ENCODE measurements around the gene TBX2.

Gene TBX2

DNA sequence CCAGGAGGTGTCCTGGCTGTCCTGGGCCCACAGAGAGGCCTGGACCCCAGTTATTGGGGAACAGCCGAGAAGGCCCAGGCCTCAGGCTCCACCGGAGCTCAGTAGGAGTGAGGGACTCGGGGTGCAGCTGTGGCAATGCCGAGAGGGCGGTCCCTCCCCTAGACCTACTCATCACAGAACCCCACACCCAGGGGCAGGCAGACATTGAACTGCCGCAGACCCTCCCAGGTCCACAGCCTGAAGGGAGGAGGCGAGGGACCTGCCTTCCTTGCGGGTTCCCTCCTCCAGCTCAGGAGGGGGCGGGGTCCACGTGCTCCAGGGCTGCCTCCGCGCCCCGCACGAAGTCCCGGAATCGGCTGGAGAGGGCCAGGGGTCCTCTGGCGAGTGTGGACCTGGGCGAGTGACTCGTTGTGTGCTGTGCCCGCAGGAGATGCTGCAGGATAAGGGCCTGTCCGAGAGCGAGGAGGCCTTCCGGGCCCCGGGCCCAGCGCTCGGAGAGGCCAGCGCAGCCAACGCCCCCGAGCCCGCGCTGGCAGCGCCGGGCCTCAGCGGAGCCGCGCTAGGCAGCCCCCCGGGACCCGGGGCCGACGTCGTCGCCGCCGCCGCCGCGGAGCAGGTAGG, 56.5 kb downstream of the TBX2 start:
- Histone ChIP-seq H4K20me1 (ENCODE audit: insufficient read depth, low read length, poor library complexity, severe bottlenecking) (no peaks in the 10 kb centered on the region), H3K27me3 (ENCODE audit: insufficient read depth, low read length, poor library complexity, severe bottlenecking) (no peaks in the 10 kb centered on the region), H3K4me1 (ENCODE audit: insufficient read depth, low read length, poor library complexity, severe bottlenecking) (peaks cover 14% of the 10 kb centered on the region)

DNA sequence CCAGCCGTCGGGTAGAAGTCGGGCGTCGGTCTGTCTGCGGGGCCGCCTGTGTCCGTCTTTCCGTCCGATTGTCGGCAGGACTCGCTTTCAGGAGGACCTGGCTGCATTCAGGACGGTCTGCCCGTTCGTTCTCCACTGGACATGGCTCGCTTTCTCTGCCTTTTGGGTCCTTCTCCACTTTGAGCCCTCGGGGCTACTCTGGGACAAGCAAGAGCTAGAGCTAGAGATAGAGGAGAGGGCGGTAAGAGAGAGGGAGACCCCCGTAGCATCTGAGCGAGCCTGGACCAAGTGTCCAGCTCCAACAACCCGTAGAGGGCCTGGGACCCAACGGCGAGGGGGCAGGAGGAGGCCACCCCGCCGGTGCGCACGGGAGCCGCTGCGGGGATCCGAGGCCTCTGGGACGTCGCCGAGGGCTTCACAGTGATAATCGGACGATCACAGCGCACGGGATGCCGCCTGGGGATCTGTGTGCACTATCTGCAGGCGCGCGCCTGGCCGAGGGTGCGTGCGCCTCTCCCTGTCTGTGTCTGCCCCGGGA, 57.1 kb downstream of the TBX2 start:
- H3K27me3 ChIP-seq (ENCODE audit: insufficient read depth, low read length, poor library complexity, severe bottlenecking): no peaks in the 10 kb centered on the region
- no peaks in the 10 kb centered on the region for H3K9me2 ChIP-seq (replicated peaks; ENCODE audit: low read depth, low read length)
- no peaks in the 10 kb centered on the region for H3K36me3 ChIP-seq (ENCODE audit: insufficient read depth, low read length)
- no peaks in the 10 kb centered on the region for H4K20me1 ChIP-seq (ENCODE audit: insufficient read depth, low read length, poor library complexity, severe bottlenecking)
- TF ChIP-seq EZH2phosphoT487 (IDR thresholded peaks at IDR 0.05; ENCODE audit: borderline replicate concordance): no peak
- TF ChIP-seq, protein P1, sequence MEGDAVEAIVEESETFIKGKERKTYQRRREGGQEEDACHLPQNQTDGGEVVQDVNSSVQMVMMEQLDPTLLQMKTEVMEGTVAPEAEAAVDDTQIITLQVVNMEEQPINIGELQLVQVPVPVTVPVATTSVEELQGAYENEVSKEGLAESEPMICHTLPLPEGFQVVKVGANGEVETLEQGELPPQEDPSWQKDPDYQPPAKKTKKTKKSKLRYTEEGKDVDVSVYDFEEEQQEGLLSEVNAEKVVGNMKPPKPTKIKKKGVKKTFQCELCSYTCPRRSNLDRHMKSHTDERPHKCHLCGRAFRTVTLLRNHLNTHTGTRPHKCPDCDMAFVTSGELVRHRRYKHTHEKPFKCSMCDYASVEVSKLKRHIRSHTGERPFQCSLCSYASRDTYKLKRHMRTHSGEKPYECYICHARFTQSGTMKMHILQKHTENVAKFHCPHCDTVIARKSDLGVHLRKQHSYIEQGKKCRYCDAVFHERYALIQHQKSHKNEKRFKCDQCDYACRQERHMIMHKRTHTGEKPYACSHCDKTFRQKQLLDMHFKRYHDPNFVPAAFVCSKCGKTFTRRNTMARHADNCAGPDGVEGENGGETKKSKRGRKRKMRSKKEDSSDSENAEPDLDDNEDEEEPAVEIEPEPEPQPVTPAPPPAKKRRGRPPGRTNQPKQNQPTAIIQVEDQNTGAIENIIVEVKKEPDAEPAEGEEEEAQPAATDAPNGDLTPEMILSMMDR (conservative IDR thresholded peaks at IDR 0.05; ENCODE audit: low read length): no peak
- no peak overlapping the region for H3K4me3 ChIP-seq (ENCODE audit: low read length, poor library complexity, severe bottlenecking)
- H3K4me1 ChIP-seq (ENCODE audit: insufficient read depth, low read length, poor library complexity, severe bottlenecking): peaks cover 14% of the 10 kb centered on the region
- H3K9ac ChIP-seq (ENCODE audit: low read depth, low read length, poor library complexity, severe bottlenecking): no peak overlapping the region
- H2AFZ ChIP-seq (ENCODE audit: low read length): no peak overlapping the region
- H3K4me2 ChIP-seq (ENCODE audit: low read depth, low read length, poor library complexity, severe bottlenecking): no peak overlapping the region
- no peaks in the 10 kb centered on the region for H3K9me3 ChIP-seq (ENCODE audit: insufficient read depth, low read depth, low read length)
- H3K79me2 ChIP-seq (ENCODE audit: insufficient read depth, low read length): no peaks in the 10 kb centered on the region
- H3F3A ChIP-seq (ENCODE audit: low read depth): no peaks in the 10 kb centered on the region

More for the DNA sequence above, 56.5 kb downstream of the TBX2 start:
- Histone ChIP-seq H3K4me2 (ENCODE audit: low read depth, low read length, poor library complexity, severe bottlenecking) (no peak overlapping the region), H3K9ac (ENCODE audit: low read depth, low read length, poor library complexity, severe bottlenecking) (no peak overlapping the region), H3F3A (ENCODE audit: low read depth) (no peaks in the 10 kb centered on the region), H3K9me3 (ENCODE audit: insufficient read depth, low read depth, low read length) (no peaks in the 10 kb centered on the region), H3K36me3 (ENCODE audit: insufficient read depth, low read length) (no peaks in the 10 kb centered on the region), H3K4me3 (ENCODE audit: low read length, poor library complexity, severe bottlenecking) (no peak overlapping the region), H2AFZ (ENCODE audit: low read length) (no peak overlapping the region), H3K79me2 (ENCODE audit: insufficient read depth, low read length) (no peaks in the 10 kb centered on the region), H3K9me2 (replicated peaks; ENCODE audit: low read depth, low read length) (no peaks in the 10 kb centered on the region)
- no peak for TF ChIP-seq EZH2phosphoT487 (IDR thresholded peaks at IDR 0.05; ENCODE audit: borderline replicate concordance)
- TF ChIP-seq, protein P1 (conservative IDR thresholded peaks at IDR 0.05; ENCODE audit: low read length): no peak

DNA sequence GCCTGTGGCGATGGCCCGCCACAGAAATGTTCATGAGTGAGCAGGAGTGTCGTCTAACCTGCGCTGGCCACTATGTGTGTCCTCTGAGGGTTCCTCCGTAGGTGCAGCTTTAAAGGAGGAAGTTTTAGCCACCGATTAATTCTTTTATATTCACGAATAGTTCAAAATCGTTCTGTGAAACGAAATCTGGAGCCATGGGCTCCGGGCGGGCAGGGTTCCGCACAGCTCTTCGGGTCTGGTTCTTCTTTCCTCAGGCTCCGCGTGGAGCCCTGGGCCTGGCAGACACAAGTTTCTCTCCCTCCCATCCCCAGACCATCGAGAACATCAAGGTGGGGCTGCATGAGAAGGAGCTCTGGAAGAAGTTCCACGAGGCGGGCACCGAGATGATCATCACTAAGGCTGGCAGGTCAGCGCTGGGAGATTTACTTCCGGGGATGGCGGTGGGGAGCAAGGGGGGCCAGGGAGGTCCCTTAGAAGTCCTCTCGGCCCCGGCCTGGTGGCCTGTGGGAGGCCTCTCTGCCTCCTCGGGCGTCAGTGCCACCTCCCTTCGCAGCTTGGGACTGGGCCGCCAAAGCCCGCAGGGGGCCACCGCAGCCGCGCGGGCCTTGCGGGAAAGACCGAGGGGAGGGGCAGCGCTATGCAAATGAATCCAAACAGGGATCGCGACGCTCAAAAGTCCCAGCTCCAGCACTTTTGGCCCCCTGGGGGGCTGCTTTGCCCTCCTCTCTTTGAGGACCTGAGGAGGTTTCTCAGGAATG, 57.8 kb downstream of the TBX2 start:
- Histone ChIP-seq H3K9me3 (ENCODE audit: insufficient read depth, low read depth, low read length) (no peaks in the 10 kb centered on the region), H3K4me2 (ENCODE audit: low read depth, low read length, poor library complexity, severe bottlenecking) (no peak overlapping the region), H3K9me2 (replicated peaks; ENCODE audit: low read depth, low read length) (no peaks in the 10 kb centered on the region), H4K20me1 (ENCODE audit: insufficient read depth, low read length, poor library complexity, severe bottlenecking) (no peaks in the 10 kb centered on the region), H3K4me3 (ENCODE audit: low read length, poor library complexity, severe bottlenecking) (no peak overlapping the region), H3K79me2 (ENCODE audit: insufficient read depth, low read length) (no peaks in the 10 kb centered on the region), H3K4me1 (ENCODE audit: insufficient read depth, low read length, poor library complexity, severe bottlenecking) (peaks cover 14% of the 10 kb centered on the region), H2AFZ (ENCODE audit: low read length) (no peak overlapping the region), H3F3A (ENCODE audit: low read depth) (no peaks in the 10 kb centered on the region), H3K36me3 (ENCODE audit: insufficient read depth, low read length) (no peaks in the 10 kb centered on the region), H3K27me3 (ENCODE audit: insufficient read depth, low read length, poor library complexity, severe bottlenecking) (no peaks in the 10 kb centered on the region), H3K9ac (ENCODE audit: low read depth, low read length, poor library complexity, severe bottlenecking) (no peak overlapping the region)
- no peak for TF ChIP-seq EZH2phosphoT487 (IDR thresholded peaks at IDR 0.05; ENCODE audit: borderline replicate concordance)
- TF ChIP-seq, protein P1 (conservative IDR thresholded peaks at IDR 0.05; ENCODE audit: low read length): no peak
